Heart left ventricle (tissue), 13 donors: Measurements from ENCODE around the gene ERBIN.
"Not testable (repeated sequence)": the region's sequence is repeated elsewhere in the genome, so short reads cannot be mapped to it uniquely, and the experiment has no call there.

Experiments used
- POLR2A ChIP-seq, 2 donors: fragments of 450-650 bp; IDR thresholded peaks; one replicate each; pipeline ENCODE4 v1.6.1; 2017; ENCODE audit warnings: antibody characterized with exemption in 2 of 2, mild to moderate bottlenecking in 2 of 2, moderate library complexity in 2 of 2
- TF ChIP-seq, protein P1 (sequence below), 12 donors: fragments of 200-600 bp; sonication (generic) in 4 of 12; IDR thresholded peaks; one replicate each; pipeline versions ENCODE4 v1.5.0 to v1.8.0; 2018 to 2022; ENCODE audit warnings: antibody characterized with exemption in 12 of 12, mild to moderate bottlenecking in 5 of 12
- donor health status: ischemic (EF 13 %, LVEDD 7.1; RV severe dilation, severe dysfunction).
- donor health status: DM: no; HTN: yes; CAD: no.
- donor health status: DM: no; HTN: no; CAD: no.
- donor health status: ischemic (EF 25% LVEDD 6.9; RV normal size, moderate dysfunction).
- donor health status: ischemic (EF 25% LVEDD 5.7; RV mildly dilated, moderate dysfunction).
- donor health status: ischemic (EF 35%, LVEDD 5.7; RV mildly dilated, moderate dysfunction).
- donor health status: nonischemic (EF 11% LVEDD 7.7; RV severe dilation, severe dysfunction).
- donor health status: DM: yes; HTN: yes; CAD: no.
- donor health status: PGD.
- donor health status: ischemic (EF 29% LVEDD 5.4; RV normal size, mild dysfunction).
- donor health status: nonischemic (EF 23%, LVEDD 6.1; RV moderate dilation, normal function).

GRCh38 chr5:65915661-65916060 lies 10.7 kb upstream of the ERBIN start:
- TF ChIP-seq, protein P1, sequence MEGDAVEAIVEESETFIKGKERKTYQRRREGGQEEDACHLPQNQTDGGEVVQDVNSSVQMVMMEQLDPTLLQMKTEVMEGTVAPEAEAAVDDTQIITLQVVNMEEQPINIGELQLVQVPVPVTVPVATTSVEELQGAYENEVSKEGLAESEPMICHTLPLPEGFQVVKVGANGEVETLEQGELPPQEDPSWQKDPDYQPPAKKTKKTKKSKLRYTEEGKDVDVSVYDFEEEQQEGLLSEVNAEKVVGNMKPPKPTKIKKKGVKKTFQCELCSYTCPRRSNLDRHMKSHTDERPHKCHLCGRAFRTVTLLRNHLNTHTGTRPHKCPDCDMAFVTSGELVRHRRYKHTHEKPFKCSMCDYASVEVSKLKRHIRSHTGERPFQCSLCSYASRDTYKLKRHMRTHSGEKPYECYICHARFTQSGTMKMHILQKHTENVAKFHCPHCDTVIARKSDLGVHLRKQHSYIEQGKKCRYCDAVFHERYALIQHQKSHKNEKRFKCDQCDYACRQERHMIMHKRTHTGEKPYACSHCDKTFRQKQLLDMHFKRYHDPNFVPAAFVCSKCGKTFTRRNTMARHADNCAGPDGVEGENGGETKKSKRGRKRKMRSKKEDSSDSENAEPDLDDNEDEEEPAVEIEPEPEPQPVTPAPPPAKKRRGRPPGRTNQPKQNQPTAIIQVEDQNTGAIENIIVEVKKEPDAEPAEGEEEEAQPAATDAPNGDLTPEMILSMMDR (IDR thresholded peaks at IDR 0.05) = not testable (repeated sequence)
- TF ChIP-seq POLR2A (IDR thresholded peaks at IDR 0.05) = not testable (repeated sequence)
